ENCODE data around the gene VDAC1. TPM values are rescaled to one million over a fixed set of nuclear protein-coding genes. Genes with fewer than 3 reads are reported as not detected.
"Not testable (repeated sequence)": the region's sequence is repeated elsewhere in the genome, so short reads cannot be mapped to it uniquely, and the experiment has no call there.

VDAC1 gene
- polyA plus RNA-seq, 5 donors = 123 to 136 (median 129) TPM

- peak; percentile 31 to 60 for DNase-seq
Observed at GRCh38 chr5:133944263-133945185, 60.3 kb downstream of the VDAC1 start.

GRCh38 chr5:133943475-133943817, 61.3 kb downstream of the VDAC1 start:
- DNase-seq = no peak

GRCh38 chr5:133942614-133943474, 61.9 kb downstream of the VDAC1 start:
- no peak for DNase-seq

GRCh38 chr5:133941456-133942196, 63.1 kb downstream of the VDAC1 start:
- no peak for DNase-seq

- no peak for DNase-seq
Observed at GRCh38 chr5:133939668-133940067, 65.1 kb downstream of the VDAC1 start.

- DNase-seq = no peak
Observed at GRCh38 chr5:133938929-133939328, 65.8 kb downstream of the VDAC1 start.

GRCh38 chr5:133938039-133938821, 66.5 kb downstream of the VDAC1 start:
- no peak for DNase-seq

- not testable (repeated sequence) for DNase-seq
Observed at GRCh38 chr5:133937628-133938027, 67.1 kb downstream of the VDAC1 start.

- no peak for DNase-seq
Observed at GRCh38 chr5:133936651-133937015, 68.1 kb downstream of the VDAC1 start.

GRCh38 chr5:133935991-133936650, 68.7 kb downstream of the VDAC1 start:
- not testable (repeated sequence) for DNase-seq

- no peak for DNase-seq
Observed at GRCh38 chr5:133935667-133935940, 69.2 kb downstream of the VDAC1 start.

- no peak for DNase-seq
Observed at GRCh38 chr5:133934822-133935666, 69.7 kb downstream of the VDAC1 start.

- DNase-seq = no peak
Observed at GRCh38 chr5:133934311-133934710, 70.5 kb downstream of the VDAC1 start.

GRCh38 chr5:133933670-133934295, 71.0 kb downstream of the VDAC1 start:
- no peak for DNase-seq

GRCh38 chr5:133933169-133933509, 71.6 kb downstream of the VDAC1 start:
- DNase-seq = no peak

- DNase-seq = no peak
Observed at GRCh38 chr5:133932441-133933168, 72.2 kb downstream of the VDAC1 start.

- no peak for DNase-seq
Observed at GRCh38 chr5:133931546-133931945, 73.2 kb downstream of the VDAC1 start.

- DNase-seq = no peak
Observed at GRCh38 chr5:133930813-133931090, 74.0 kb downstream of the VDAC1 start.
